Fibroblast of pulmonary artery (primary cell): ENCODE data around the gene AOPEP.

Source experiments
- DNase-seq: peaks from one replicate; pipeline ENCODE4 v3.0.0-alpha.2; 2010; ENCODE audit warnings: low read depth
- H3K4me3 ChIP-seq: replicated peaks from 2 replicates; pipeline ENCODE4 v1.5.1; 2011; ENCODE audit warnings: low read depth, mild to moderate bottlenecking, control low read depth, low read length, moderate library complexity
- TF ChIP-seq, protein P1 (sequence below): IDR thresholded peaks from 2 replicates; pipeline ENCODE4 v1.5.1; 2011; ENCODE audit warnings: mild to moderate bottlenecking, control low read depth, low read length, inconsistent platforms; ENCODE audit errors: missing control alignments

AOPEP gene

DNA sequence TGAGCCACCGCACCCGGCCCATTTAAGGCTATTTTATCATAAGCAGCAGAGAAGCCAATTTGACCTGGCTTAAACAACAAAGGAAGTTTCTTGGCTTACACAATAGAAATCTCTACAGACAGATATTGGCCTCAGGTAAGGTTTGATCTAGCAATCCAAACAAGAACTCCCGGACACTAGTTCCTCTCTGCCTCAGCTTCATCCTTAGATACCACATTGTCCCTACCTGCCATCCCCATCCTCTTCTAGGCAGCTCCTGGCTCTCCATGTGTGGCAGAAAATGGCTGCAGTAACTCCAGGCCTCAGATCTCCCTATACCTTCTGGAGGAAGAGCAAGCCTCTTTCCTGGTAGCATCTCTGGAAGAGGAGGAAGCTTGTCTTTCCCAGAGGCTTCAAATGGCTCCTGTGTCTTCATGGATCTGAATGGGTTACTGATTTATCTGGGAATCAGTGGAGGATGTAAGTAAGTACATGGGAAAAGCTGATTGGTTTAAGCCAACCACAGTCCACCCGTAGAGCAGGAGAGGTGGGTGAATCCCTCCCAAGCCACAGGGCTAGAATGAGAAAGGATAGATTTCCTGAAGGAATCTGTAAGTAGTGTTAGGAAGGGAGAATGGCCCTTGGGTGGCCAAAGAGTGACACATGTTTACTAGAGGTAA lies 26.7 kb upstream of the AOPEP start:
- DNase-seq = no peak
- TF ChIP-seq, protein P1, sequence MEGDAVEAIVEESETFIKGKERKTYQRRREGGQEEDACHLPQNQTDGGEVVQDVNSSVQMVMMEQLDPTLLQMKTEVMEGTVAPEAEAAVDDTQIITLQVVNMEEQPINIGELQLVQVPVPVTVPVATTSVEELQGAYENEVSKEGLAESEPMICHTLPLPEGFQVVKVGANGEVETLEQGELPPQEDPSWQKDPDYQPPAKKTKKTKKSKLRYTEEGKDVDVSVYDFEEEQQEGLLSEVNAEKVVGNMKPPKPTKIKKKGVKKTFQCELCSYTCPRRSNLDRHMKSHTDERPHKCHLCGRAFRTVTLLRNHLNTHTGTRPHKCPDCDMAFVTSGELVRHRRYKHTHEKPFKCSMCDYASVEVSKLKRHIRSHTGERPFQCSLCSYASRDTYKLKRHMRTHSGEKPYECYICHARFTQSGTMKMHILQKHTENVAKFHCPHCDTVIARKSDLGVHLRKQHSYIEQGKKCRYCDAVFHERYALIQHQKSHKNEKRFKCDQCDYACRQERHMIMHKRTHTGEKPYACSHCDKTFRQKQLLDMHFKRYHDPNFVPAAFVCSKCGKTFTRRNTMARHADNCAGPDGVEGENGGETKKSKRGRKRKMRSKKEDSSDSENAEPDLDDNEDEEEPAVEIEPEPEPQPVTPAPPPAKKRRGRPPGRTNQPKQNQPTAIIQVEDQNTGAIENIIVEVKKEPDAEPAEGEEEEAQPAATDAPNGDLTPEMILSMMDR = no peak
- no peak overlapping the region for H3K4me3 ChIP-seq

DNA sequence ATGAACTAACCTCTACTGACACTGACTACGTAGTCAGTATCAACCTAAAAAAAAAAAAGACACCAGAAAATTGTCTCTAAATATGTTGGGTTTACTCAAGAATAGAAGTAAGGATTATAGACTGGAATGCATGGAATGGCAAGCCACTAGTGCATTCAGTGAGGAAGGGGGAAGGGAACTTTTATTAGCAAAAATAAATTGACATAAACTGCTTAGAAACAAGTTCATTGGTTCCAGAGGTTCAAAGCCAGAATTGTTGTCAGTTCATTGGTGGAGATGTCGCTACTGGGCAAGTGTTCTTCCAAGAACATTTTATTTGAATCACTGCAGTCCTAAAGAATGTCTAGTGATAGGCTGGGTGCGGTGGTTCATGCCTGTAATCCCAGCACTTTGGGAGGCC lies 26.1 kb upstream of the AOPEP start:
- H3K4me3 ChIP-seq = no peak overlapping the region
- no peak for DNase-seq
- TF ChIP-seq, protein P1 = no peak

DNA sequence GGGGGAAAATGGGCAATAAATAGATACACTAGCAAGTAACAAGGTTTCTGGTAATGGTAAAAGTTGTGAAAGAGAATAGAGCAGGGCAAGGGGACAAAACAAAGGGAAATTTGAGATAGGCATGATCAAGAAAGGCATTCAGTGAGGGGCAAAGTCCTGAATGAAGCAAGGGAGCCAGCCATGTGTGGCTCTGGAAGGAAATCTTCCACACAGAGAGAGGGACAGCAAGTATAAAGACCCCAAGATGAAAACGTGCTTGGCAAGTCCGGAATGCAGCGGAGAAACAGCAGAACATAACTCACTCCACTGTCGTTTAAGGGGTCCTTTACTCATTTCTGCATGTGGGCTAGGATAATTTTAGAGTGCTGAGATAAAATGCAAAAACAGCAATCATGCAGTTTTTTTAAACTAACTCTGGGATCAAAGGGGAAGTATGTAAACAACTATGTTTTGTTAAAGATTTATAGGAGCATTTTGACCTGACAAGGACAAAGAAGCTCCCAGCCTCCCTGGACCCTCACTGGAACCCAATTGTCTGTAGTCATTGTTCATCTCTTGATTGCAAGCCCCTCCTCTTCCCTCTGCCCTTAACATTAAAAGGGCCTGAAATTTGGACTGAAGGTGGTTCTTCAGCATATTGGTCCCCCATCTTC lies 22.9 kb upstream of the AOPEP start:
- DNase-seq = no peak
- no peak overlapping the region for H3K4me3 ChIP-seq
- TF ChIP-seq, protein P1 = no peak

DNA sequence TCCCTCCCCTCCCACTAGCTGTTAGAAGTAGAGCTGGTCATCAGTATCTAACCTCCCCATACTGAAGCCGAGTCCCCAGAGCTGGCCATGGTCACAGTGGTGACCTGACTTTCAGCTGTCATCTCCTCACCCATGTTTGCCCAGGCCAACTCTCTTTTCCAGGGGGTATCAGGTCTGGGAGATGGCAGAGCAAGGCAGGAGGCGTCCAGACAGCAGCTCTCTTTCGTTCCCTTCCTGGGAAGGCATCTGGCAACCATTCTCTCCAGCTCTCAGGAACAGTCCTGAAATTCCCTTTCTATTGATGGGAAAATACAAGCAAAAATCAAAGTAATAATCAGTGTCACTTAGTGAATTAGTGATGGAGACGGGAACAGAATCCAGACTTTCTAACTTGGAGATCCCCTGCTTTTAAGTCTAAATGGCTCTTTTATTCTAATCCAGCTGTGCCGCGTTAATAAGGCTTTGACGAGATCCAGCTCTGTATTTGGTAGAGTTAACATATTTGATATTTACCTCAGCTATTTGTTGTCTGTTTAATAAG lies 21.3 kb upstream of the AOPEP start:
- no peak for DNase-seq
- TF ChIP-seq, protein P1 = no peak
- H3K4me3 ChIP-seq = no peak overlapping the region

DNA sequence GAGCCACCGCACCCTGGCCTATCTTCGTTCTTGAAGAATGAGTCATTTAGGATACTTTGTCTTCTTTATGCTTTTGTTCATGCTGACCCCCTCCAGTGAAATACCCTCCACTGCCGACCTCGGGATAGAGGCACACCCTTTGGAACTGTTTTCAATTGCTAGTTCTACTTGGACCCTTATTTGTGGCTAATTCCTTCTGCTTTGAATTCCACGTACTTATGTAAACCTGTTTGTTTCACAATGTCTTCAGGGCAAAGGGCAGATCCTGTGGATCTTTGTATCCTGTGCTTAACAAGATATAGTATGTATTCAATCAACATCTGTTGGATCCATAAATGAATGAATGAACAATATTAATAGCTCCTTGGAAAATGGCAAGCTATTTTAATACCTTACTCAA lies 19.6 kb upstream of the AOPEP start:
- no peak for DNase-seq
- TF ChIP-seq, protein P1 = no peak
- H3K4me3 ChIP-seq = no peak overlapping the region

DNA sequence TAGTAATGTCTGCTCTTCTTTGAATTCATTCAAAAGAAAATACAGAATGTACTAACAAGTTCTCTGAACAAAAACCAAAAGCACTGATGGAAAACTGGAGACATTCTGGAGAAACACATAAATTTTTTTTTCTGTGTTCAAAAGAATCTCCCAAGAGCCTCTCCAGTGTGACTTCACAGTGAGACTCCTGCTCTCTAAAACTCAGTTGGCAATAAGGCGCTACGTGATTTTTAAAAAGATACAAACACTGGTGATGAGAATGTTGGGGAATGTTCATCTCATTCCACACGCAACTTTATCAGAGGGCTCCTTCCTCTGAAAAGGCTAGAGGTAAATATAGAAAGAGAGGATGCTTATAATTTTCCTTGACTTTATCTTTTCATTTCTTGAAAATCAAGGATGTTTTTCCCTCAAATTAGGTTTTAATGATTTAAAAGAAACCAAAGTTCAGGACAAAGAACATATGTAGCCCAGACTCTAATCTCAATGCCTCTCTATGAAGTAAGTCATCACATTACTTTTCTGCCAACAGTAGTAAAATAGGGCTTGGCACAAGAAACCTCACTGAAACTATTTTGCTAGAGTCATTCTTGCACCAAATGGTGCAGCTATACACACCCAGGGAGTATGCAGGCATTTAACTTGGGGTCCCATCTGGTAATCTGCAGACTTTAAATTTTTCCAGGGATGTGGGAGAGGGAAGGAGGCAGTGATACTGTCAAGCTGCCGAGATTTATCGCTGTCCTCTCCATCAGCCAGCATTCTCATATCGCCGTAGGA lies 12.9 kb upstream of the AOPEP start:
- TF ChIP-seq, protein P1 = no peak
- no peak overlapping the region for H3K4me3 ChIP-seq
- DNase-seq = no peak
